ENCODE measurements around the gene LRP6. TPM values are rescaled to one million over a fixed set of nuclear protein-coding genes. Genes with fewer than 3 reads are reported as not detected.

The LRP6 gene
- total and polyA plus RNA-seq, 2 of the 8 experiments (the other 6 are each of a cell fraction or from before 2014, with no cell fraction given), result 53.6 to 73.2 TPM

DNA sequence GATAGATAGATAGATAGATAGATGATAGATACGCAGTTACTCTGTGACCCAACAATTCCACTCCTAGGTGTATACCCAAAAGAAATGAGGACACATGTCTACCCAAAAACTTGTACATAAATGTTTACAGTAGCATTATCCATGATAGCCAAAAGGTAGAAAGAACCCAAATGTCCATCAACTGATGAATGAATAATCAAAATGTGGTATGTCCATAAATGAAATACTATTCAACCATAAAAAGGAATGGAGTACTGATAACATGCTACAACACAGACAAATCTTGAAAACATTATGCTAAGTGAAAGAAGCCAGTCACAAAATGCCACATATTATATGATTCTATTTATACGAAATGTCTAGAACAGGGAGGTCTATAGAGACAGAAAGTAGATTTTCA lies 36.1 kb upstream of the LRP6 start:
- no peak overlapping the region for H2BK120ac ChIP-seq (replicated peaks; ENCODE audit: low read depth, low read length)
- H3K14ac ChIP-seq (ENCODE audit: insufficient read length), result no peak overlapping the region
- no peaks in the 10 kb centered on the region for H3K79me2 ChIP-seq (ENCODE audit: control insufficient read depth in 1 of 2, insufficient read depth in 2 of 2, low read length in 2 of 2)
- no peaks in the 10 kb centered on the region for H3K9me3 ChIP-seq (ENCODE audit: insufficient read depth in 2 of 2, low read depth in 1 of 2, low read length in 1 of 2)
- H4K8ac ChIP-seq (ENCODE audit: extremely low read depth, insufficient read depth, low read length), result no peak overlapping the region
- no peak overlapping the region for H3K56ac ChIP-seq (replicated peaks; ENCODE audit: insufficient read length, low read depth, low read length)
- H3K9ac ChIP-seq (replicated peaks in 1 of 4; ENCODE audit: extremely low read depth in 1 of 4, low read depth in 3 of 4, low read length in 3 of 4), result no peak overlapping the region
- no peaks in the 10 kb centered on the region for H3K36me3 ChIP-seq (ENCODE audit: control insufficient read depth in 2 of 4, insufficient read depth in 4 of 4, low read length in 3 of 4)
- H2BK12ac ChIP-seq (ENCODE audit: low read depth, low read length), result no peak overlapping the region
- no peaks in the 10 kb centered on the region for H3K27me3 ChIP-seq (replicated peaks in 1 of 4; ENCODE audit: control insufficient read depth in 3 of 4, extremely low read depth in 1 of 4, insufficient read depth in 3 of 4, low read length in 3 of 4)
- H3K27ac ChIP-seq (ENCODE audit: low read depth, low read length), result no peak overlapping the region
- ChIA-PET CTCF (ENCODE audit: partially characterized antibody) (no interaction called here), POLR2A (ENCODE audit: partially characterized antibody) (no interaction called here)
- H3K4me2 ChIP-seq (ENCODE audit: insufficient read depth in 1 of 2, low read depth in 2 of 2, low read length in 2 of 2), result no peak overlapping the region
- no peak overlapping the region for H2AK5ac ChIP-seq (ENCODE audit: low read depth, low read length)
- H3K23ac ChIP-seq (ENCODE audit: insufficient read length), result no peak overlapping the region
- DNase-seq (ENCODE audit: low read depth in 1 of 2, low spot score in 2 of 2) (no peak), FAIRE-seq (no peak)
- H2BK5ac ChIP-seq (ENCODE audit: low read depth, low read length), result no peak overlapping the region
- H3K4ac ChIP-seq (replicated peaks; ENCODE audit: insufficient read length, low read depth, low read length), result no peak overlapping the region
- WGBS, 2 experiments (ENCODE audit: extremely low coverage in 1 of 2, insufficient coverage in 1 of 2, insufficient read length in 1 of 2, insufficient replicate concordance in 2 of 2, low coverage in 1 of 2, low lambda C conversion rate in 2 of 2, missing lambda C conversion rate in 1 of 2), result 94% methylated on average over 2 of the region's 2 CpGs; no CpG with 5 or more reads in 1 of the 2 experiments
- no peak overlapping the region for H3K4me3 ChIP-seq (ENCODE audit: extremely low read depth in 1 of 4, insufficient read depth in 2 of 4, low read depth in 3 of 4, low read length in 4 of 4)
- no peaks in the 10 kb centered on the region for H3K4me1 ChIP-seq (replicated peaks in 1 of 4; ENCODE audit: control insufficient read depth in 3 of 4, insufficient read depth in 4 of 4, low read length in 3 of 4)
- H3K23me2 ChIP-seq (ENCODE audit: low read depth, low read length), result no peaks in the 10 kb centered on the region
- H3K18ac ChIP-seq (ENCODE audit: extremely low read depth, low read length), result no peak overlapping the region
- H2BK15ac ChIP-seq (ENCODE audit: low read length), result no peak overlapping the region
- H4K20me1 ChIP-seq (replicated peaks in 1 of 2; ENCODE audit: control insufficient read depth in 1 of 2, insufficient read depth in 2 of 2, low read length in 2 of 2), result no peaks in the 10 kb centered on the region
- H2BK20ac ChIP-seq (ENCODE audit: low read length), result no peak overlapping the region
- TF ChIP-seq KDM4A (IDR thresholded peaks at IDR 0.05; ENCODE audit: low read depth, low read length, severe bottlenecking) (no peak), RNF2 (IDR thresholded peaks at IDR 0.05; ENCODE audit: borderline replicate concordance, low read depth, low read length, missing control alignments, poor library complexity, severe bottlenecking) (no peak), SUZ12 (IDR thresholded peaks at IDR 0.05; ENCODE audit: low read length) (no peak), EZH2 (IDR thresholded peaks at IDR 0.05; ENCODE audit: low read depth, low read length, severe bottlenecking) (no peak), RFX5 (IDR thresholded peaks at IDR 0.05; ENCODE audit: borderline replicate concordance, low read depth, low read length) (no peak), SP2 (IDR thresholded peaks at IDR 0.05; ENCODE audit: low read length) (no peak), GTF2F1 (IDR thresholded peaks at IDR 0.05; ENCODE audit: borderline replicate concordance, low read depth, low read length) (no peak), SAP30 (IDR thresholded peaks at IDR 0.05; ENCODE audit: insufficient read depth, insufficient replicate concordance, low read length) (no peak), SIRT6 (IDR thresholded peaks at IDR 0.05; ENCODE audit: low read length) (no peak)
- no peak overlapping the region for H4K91ac ChIP-seq (replicated peaks; ENCODE audit: insufficient read length, low read length)
- H2AFZ ChIP-seq (ENCODE audit: low read length), result no peak overlapping the region
- H3K79me1 ChIP-seq (ENCODE audit: low read depth, low read length), result no peaks in the 10 kb centered on the region
- no peak overlapping the region for H4K5ac ChIP-seq (ENCODE audit: insufficient read length, low read depth, low read length)

All from H1 (cell line).